ENCODE results near the gene ARSG. TPM values are rescaled to one million over a fixed set of nuclear protein-coding genes. Genes with fewer than 3 reads are reported as not detected.
A peak's percentile ranks its signal among the peaks of the same experiment; 100 is the strongest.
"Not testable (repeated sequence)": the region's sequence is repeated elsewhere in the genome, so short reads cannot be mapped to it uniquely, and the experiment has no call there.

ARSG gene
- total RNA-seq, 4 donors from 2014 or later: 9.1 to 28.3 (median 18.1) TPM

DNA sequence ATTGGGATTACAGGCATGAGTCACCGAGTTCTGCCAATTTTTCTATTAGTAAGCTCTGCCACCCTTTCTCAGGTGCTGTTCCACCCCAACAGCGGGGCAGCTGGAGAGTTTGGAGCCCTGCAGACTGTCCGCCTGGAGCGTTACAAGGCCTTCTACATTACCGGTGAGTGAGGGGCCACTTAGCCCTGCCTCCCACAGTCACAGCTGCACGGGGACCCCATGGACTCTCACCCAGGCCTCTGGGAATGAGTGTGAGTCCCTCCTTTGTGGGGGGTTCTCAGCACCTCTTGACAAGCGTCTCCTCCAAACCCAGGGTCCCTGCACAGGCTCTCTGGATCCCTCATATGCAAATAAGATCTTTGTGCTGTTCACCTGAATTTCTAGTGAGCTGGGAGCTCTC is 110.0 kb downstream of the ARSG start:
- 93 to 95% methylated on average over 7 of the region's 7 CpGs for WGBS, 2 donors
- no peak for TF ChIP-seq CTCF (IDR thresholded peaks at IDR 0.05)
- no peak for TF ChIP-seq POLR2A (IDR thresholded peaks at IDR 0.05)
- no peak for DNase-seq

DNA sequence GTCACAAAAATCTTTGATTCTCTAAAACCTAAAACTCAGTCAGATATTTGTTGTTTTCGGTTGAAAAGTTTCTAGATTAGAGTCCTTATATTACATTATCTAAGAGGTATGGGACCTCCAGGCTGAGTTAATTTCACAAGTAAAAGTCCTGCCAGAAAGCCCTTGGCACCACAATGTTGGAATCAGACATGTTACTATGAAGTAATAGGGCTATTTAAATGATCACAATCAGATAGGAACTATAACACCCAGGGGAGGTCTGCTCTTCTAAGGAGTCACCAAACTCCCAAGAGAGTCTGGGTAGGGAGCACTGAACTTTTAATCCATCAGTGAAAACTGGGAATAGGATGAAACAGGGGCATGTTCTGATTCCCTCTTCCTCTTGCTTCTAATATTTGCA is 111.8 kb downstream of the ARSG start:
- H3K36me3 ChIP-seq: no peaks in the 10 kb centered on the region
- H3K4me3 ChIP-seq (replicated peaks in 1 of 3): no peak overlapping the region
- no peaks in the 10 kb centered on the region for H3K9me3 ChIP-seq
- WGBS, 2 donors: 84 to 93% methylated on average over 1 of the region's 1 CpG
- no peak for TF ChIP-seq CTCF (IDR thresholded peaks at IDR 0.05)
- no peak for TF ChIP-seq POLR2A (IDR thresholded peaks at IDR 0.05)
- no peak for DNase-seq
- no peak overlapping the region for H3K27ac ChIP-seq
- intact Hi-C loops (cut with DNase I): no loop called here
- no peaks in the 10 kb centered on the region for H3K27me3 ChIP-seq
- peaks cover 0 to 6% of the 10 kb centered on the region in 2 donors for H3K4me1 ChIP-seq

More for the DNA sequence above, 110.0 kb downstream of the ARSG start:
- intact Hi-C loops (cut with DNase I): no loop called here
- Histone ChIP-seq H3K4me3 (replicated peaks in 1 of 3) (no peak overlapping the region), H3K27me3 (no peaks in the 10 kb centered on the region), H3K9me3 (no peaks in the 10 kb centered on the region), H3K4me1 (peaks cover 0 to 6% of the 10 kb centered on the region in 2 donors), H3K36me3 (no peaks in the 10 kb centered on the region), H3K27ac (no peak overlapping the region)

DNA sequence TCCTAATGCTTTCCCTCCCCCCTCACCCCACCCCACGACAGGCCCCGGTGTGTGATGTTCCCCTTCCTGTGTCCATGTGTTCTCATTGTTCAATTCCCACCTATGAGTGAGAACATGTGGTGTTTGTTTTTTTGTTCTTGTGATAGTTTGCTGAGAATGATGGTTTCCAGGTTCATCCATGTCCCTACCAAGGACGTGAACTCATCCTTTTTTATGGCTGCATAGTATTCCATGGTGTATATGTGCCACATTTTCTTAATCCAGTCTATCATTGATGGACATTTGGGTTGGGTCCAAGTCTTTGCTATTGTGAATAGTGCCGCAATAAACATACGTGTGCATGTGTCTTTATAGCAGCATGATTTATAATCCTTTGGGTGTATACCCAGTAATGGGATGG is 112.5 kb downstream of the ARSG start:
- intact Hi-C loops (cut with DNase I): not testable (repeated sequence)

DNA sequence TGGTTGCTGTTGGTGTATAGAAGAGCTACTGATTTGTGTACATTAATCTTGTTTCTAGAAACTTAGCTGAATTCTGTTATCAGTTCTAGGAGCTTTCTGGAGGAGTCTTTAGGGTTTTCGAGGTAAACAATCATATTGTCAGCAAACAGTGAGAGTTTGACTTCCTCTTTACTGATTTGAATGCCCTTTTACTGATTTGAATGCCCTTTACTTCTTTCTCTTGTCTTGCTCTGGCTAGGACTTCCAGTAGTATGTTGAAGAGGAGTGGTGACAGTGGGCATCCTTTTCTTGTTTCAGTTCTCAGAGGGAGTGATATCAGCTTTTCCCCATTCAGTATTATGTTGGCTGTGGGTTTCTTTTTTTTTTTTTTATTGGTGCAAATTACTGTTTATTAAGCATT is 116.4 kb downstream of the ARSG start:
- H3K36me3 ChIP-seq; DNase-seq; H3K4me3 ChIP-seq (replicated peaks in 1 of 3); H3K27me3 ChIP-seq; H3K9me3 ChIP-seq; H3K4me1 ChIP-seq; intact Hi-C loops (cut with DNase I); H3K27ac ChIP-seq: not testable (repeated sequence)
- WGBS, 2 donors: 86 to 92% methylated on average over 1 of the region's 1 CpG

More for the DNA sequence above, 112.5 kb downstream of the ARSG start:
- H3K4me1 ChIP-seq; H3K36me3 ChIP-seq; DNase-seq; H3K27ac ChIP-seq; H3K9me3 ChIP-seq; H3K4me3 ChIP-seq (replicated peaks in 1 of 3); H3K27me3 ChIP-seq: not testable (repeated sequence)
- WGBS, 2 donors: 96 to 100% methylated on average over 5 of the region's 5 CpGs

DNA sequence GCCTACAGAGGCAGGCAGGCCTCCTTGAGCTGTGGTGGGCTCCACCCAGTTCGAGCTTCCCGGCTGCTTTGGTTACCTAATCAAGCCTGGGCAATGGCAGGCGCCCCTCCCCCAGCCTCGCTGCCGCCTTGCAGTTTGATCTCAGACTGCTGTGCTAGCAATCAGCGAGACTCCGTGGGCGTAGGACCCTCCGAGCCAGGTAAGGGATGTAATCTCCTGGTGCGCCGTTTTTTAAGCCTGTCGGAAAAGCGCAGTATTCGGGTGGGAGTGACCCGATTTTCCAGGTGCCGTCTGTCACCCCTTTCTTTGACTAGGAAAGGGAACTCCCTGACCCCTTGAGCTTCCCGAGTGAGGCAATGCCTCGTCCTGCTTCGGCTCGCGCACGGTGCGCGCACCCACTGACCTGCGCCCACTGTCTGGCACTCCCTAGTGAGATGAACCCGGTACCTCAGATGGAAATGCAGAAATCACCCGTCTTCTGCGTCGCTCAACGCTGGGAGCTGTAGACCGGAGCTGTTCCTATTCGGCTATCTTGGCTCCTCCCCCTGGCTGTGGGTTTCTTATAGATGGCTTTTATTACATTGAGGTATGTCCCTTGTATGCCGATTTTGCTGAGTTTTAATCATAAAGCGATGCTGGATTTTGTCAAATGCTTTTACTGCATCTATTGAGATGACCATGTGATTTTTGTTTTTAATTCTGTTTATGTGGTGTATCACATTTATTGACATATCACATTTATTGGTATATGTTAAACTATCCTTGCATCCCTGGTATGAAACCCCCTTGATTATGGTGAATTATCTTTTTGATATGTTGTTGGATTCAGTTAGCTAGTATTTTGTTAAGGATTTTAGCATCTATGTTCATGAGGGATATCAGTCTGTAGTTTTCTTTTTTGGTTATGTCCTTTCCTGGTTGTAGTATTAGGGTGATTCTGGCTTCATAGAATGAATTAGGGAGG is 122.6 kb downstream of the ARSG start:
- H3K27me3 ChIP-seq; H3K36me3 ChIP-seq; H3K9me3 ChIP-seq; intact Hi-C loops (cut with DNase I); H3K27ac ChIP-seq; H3K4me1 ChIP-seq: not testable (repeated sequence)
- DNase-seq: peak; percentile 46 to 50
- TF ChIP-seq POLR2A (IDR thresholded peaks at IDR 0.05): peak in 1 of 2 donors; percentile 39
- peak overlapping the region in 1 of 3 donors; percentile 30 for H3K4me3 ChIP-seq (replicated peaks in 1 of 3)
- 9 to 16% methylated on average over 18 to 32 of the region's 34 CpGs for WGBS, 2 donors

GRCh38 chr17:68414901-68415300 is 123.6 kb downstream of the ARSG start:
- H3K4me1 ChIP-seq; H3K9me3 ChIP-seq; DNase-seq; H3K4me3 ChIP-seq (replicated peaks in 1 of 3); intact Hi-C loops (cut with DNase I); H3K27me3 ChIP-seq; H3K36me3 ChIP-seq; H3K27ac ChIP-seq: not testable (repeated sequence)

DNA sequence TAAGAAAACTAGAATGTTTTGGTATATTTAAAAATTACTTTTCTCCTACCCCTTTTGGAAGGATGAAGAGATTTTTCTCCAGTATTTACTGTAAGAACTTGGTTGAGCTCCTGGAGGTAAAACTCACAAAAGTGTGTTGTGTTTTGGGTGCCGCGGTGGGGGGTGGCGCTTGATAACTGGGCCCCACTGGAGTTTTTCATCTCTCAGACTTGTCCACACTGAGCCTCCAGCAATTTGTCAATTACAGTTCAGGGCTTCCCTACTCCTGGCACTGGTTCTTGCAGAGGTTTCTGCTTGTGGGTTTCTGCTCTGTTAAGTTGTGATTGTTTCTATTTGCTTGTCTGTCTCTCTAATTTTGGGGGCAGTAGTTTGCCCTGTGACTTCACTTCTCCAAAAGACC is 126.0 kb downstream of the ARSG start:
- H3K9me3 ChIP-seq: no peaks in the 10 kb centered on the region
- no peak for DNase-seq

More for the DNA sequence above, 126.0 kb downstream of the ARSG start:
- WGBS, 2 donors: 91 to 99% methylated on average over 3 of the region's 3 CpGs
- H3K27ac ChIP-seq: no peak overlapping the region
- intact Hi-C loops (cut with DNase I): no loop called here
- no peak overlapping the region for H3K4me3 ChIP-seq (replicated peaks in 1 of 3)
- H3K36me3 ChIP-seq: peaks cover 13 to 19% of the 10 kb centered on the region in 2 donors
- no peaks in the 10 kb centered on the region for H3K27me3 ChIP-seq
- TF ChIP-seq POLR2A (IDR thresholded peaks at IDR 0.05) (no peak), CTCF (IDR thresholded peaks at IDR 0.05) (no peak)
- no peaks in the 10 kb centered on the region for H3K4me1 ChIP-seq
